H1 (cell line): ENCODE data around the gene AGAP1. TPM values are rescaled to one million over a fixed set of nuclear protein-coding genes. Genes with fewer than 3 reads are reported as not detected.

Source experiments
- CTCF ChIA-PET: fragments of 300-600 bp; sonication (Branson Sonifier 250); formaldehyde crosslinking; loops from one replicate; lab custom pipeline; 2021; ENCODE audit not compliant: partially characterized antibody; lab: Charles Lee
- POLR2A ChIA-PET: fragments of 300-600 bp; sonication (Branson Sonifier 250); formaldehyde crosslinking; loops from one replicate; lab custom pipeline; 2021; ENCODE audit warnings: inconsistent platforms; ENCODE audit not compliant: partially characterized antibody; lab: Charles Lee
- DNase-seq, 2 experiments: peaks; one replicate each; pipeline versions ENCODE4 v3.0.0 to v3.0.0-alpha.2; 2010 to 2022; ENCODE audit warnings: low spot score in 2 of 2, low read depth in 1 of 2, mixed read lengths in 1 of 2
- FAIRE-seq: peaks from 2 replicates; lab custom pipeline; 2011; peaks lifted over from hg19 to GRCh38; lab: Jason Lieb, UNC
- H2AFZ ChIP-seq: 2 replicates; pipeline ENCODE4 v1.8.1; 2012; ENCODE audit warnings: low read length, inconsistent platforms
- H2AK5ac ChIP-seq: 2 replicates; pipeline ENCODE4 v1.6.1; 2013; ENCODE audit warnings: low read depth, low read length
- H2BK120ac ChIP-seq: replicated peaks from 2 replicates; pipeline ENCODE3; 2013; ENCODE audit warnings: low read depth, low read length, inconsistent platforms
- H2BK12ac ChIP-seq: 2 replicates; pipeline ENCODE4 v1.6.1; 2013; ENCODE audit warnings: low read depth, low read length
- H2BK15ac ChIP-seq: 2 replicates; pipeline ENCODE4 v1.6.1; 2013; ENCODE audit warnings: low read length
- H2BK20ac ChIP-seq: 2 replicates; pipeline ENCODE4 v1.6.1; 2013; ENCODE audit warnings: low read length
- H2BK5ac ChIP-seq: 2 replicates; pipeline ENCODE4 v1.6.1; 2013; ENCODE audit warnings: low read depth, low read length
- H3K14ac ChIP-seq: 2 replicates; pipeline ENCODE4 v1.6.1; 2013; ENCODE audit warnings: inconsistent platforms; ENCODE audit not compliant: insufficient read length
- H3K18ac ChIP-seq: 2 replicates; pipeline ENCODE4 v1.6.1; 2013; ENCODE audit warnings: low read length; ENCODE audit errors: extremely low read depth
- H3K23ac ChIP-seq: 2 replicates; pipeline ENCODE4 v1.6.1; 2013; ENCODE audit warnings: inconsistent platforms; ENCODE audit not compliant: insufficient read length
- H3K23me2 ChIP-seq: 2 replicates; pipeline ENCODE4 v1.6.1; 2013; ENCODE audit warnings: low read depth, low read length
- H3K27ac ChIP-seq: 2 replicates; pipeline ENCODE4 v1.6.1; 2011; ENCODE audit warnings: low read depth, low read length, inconsistent platforms
- H3K27me3 ChIP-seq, 4 experiments: replicated peaks in 1 of 4; 1 replicate in 1 of 4; 2 replicates in 3 of 4; pipeline versions ENCODE4 v1.6.1 to v1.8.1; 2011 to 2013; ENCODE audit warnings: low read length in 3 of 4, mild to moderate bottlenecking in 3 of 4, inconsistent platforms in 2 of 4, mixed read lengths in 2 of 4, moderate library complexity in 1 of 4; ENCODE audit not compliant: control insufficient read depth in 3 of 4, insufficient read depth in 3 of 4; ENCODE audit errors: extremely low read depth in 1 of 4
- H3K36me3 ChIP-seq, 4 experiments: 2 replicates each; pipeline versions ENCODE4 v1.6.1 to v1.8.1; 2011 to 2013; ENCODE audit warnings: mild to moderate bottlenecking in 4 of 4, low read length in 3 of 4, moderate library complexity in 2 of 4, control low read depth in 1 of 4, inconsistent platforms in 1 of 4; ENCODE audit not compliant: insufficient read depth in 4 of 4, control insufficient read depth in 2 of 4
- H3K4ac ChIP-seq: replicated peaks from 2 replicates; pipeline ENCODE3; 2013; ENCODE audit warnings: low read length, low read depth, mixed read lengths, inconsistent platforms; ENCODE audit not compliant: insufficient read length
- H3K4me1 ChIP-seq, 4 experiments: replicated peaks in 1 of 4; 1 replicate in 1 of 4; 2 replicates in 3 of 4; pipeline versions ENCODE4 v1.6.1 to v1.8.1; 2011 to 2013; ENCODE audit warnings: low read length in 3 of 4, inconsistent platforms in 2 of 4, mixed read lengths in 1 of 4; ENCODE audit not compliant: insufficient read depth in 4 of 4, control insufficient read depth in 3 of 4
- H3K4me2 ChIP-seq, 2 experiments: 2 replicates each; pipeline versions ENCODE4 v1.6.1 to v1.8.1; 2011 to 2013; ENCODE audit warnings: low read depth in 2 of 2, low read length in 2 of 2, control low read depth in 1 of 2, inconsistent platforms in 1 of 2, mild to moderate bottlenecking in 1 of 2; ENCODE audit not compliant: insufficient read depth in 1 of 2
- H3K4me3 ChIP-seq, 4 experiments: fragments of 200-600, 300-600 bp in 1 of 4; sonication (generic), shearing (Covaris generic), sonication (Bioruptor Twin) in 1 of 4; 2 replicates each; pipeline versions ENCODE4 v1.5.1 to v1.8.1; 2011 to 2016; ENCODE audit warnings: low read length in 4 of 4, low read depth in 3 of 4, control low read depth in 2 of 4, inconsistent platforms in 2 of 4, mild to moderate bottlenecking in 2 of 4, mixed read lengths in 1 of 4, moderate library complexity in 1 of 4; ENCODE audit not compliant: insufficient read depth in 2 of 4; ENCODE audit errors: extremely low read depth in 1 of 4
- H3K56ac ChIP-seq: replicated peaks from 2 replicates; pipeline ENCODE3; 2013; ENCODE audit warnings: low read depth, mild to moderate bottlenecking, mixed read lengths, low read length, inconsistent platforms; ENCODE audit not compliant: insufficient read length
- H3K79me1 ChIP-seq: 2 replicates; pipeline ENCODE4 v1.6.1; 2013; ENCODE audit warnings: low read depth, low read length, control low read depth
- H3K79me2 ChIP-seq, 2 experiments: 2 replicates each; pipeline versions ENCODE4 v1.6.1 to v1.8.1; 2012 to 2013; ENCODE audit warnings: low read length in 2 of 2, mild to moderate bottlenecking in 2 of 2, inconsistent platforms in 1 of 2; ENCODE audit not compliant: insufficient read depth in 2 of 2, control insufficient read depth in 1 of 2
- H3K9ac ChIP-seq, 4 experiments: replicated peaks in 1 of 4; 1 replicate in 1 of 4; 2 replicates in 3 of 4; pipeline versions ENCODE4 v1.6.1 to v1.8.1; 2011 to 2013; ENCODE audit warnings: low read depth in 3 of 4, low read length in 3 of 4, control low read depth in 2 of 4, mild to moderate bottlenecking in 2 of 4, moderate library complexity in 2 of 4, inconsistent platforms in 1 of 4; ENCODE audit errors: extremely low read depth in 1 of 4
- H3K9me3 ChIP-seq, 2 experiments: 2 replicates each; pipeline versions ENCODE4 v1.6.1 to v1.8.1; 2012 to 2013; ENCODE audit warnings: mild to moderate bottlenecking in 2 of 2, moderate library complexity in 2 of 2, control low read depth in 1 of 2, inconsistent platforms in 1 of 2, low read depth in 1 of 2, low read length in 1 of 2, mixed read lengths in 1 of 2; ENCODE audit not compliant: insufficient read depth in 2 of 2
- H4K20me1 ChIP-seq, 2 experiments: replicated peaks in 1 of 2; 2 replicates each; pipeline versions ENCODE3 to v1.8.1; 2011 to 2013; ENCODE audit warnings: inconsistent platforms in 2 of 2, low read length in 2 of 2, mild to moderate bottlenecking in 1 of 2; ENCODE audit not compliant: insufficient read depth in 2 of 2, control insufficient read depth in 1 of 2
- H4K5ac ChIP-seq: 2 replicates; pipeline ENCODE4 v1.6.1; 2013; ENCODE audit warnings: low read length, low read depth, mixed read lengths, inconsistent platforms; ENCODE audit not compliant: insufficient read length
- H4K8ac ChIP-seq: 2 replicates; pipeline ENCODE4 v1.8.0; 2013; ENCODE audit warnings: mild to moderate bottlenecking, moderate library complexity, low read length, inconsistent platforms; ENCODE audit not compliant: insufficient read depth; ENCODE audit errors: extremely low read depth
- H4K91ac ChIP-seq: replicated peaks from 2 replicates; pipeline ENCODE3; 2013; ENCODE audit warnings: low read length, mixed read lengths, inconsistent platforms; ENCODE audit not compliant: insufficient read length
- CHD2 ChIP-seq: IDR thresholded peaks from 2 replicates; pipeline ENCODE4 v1.6.1; 2012; ENCODE audit warnings: low read length, improper control_type of control experiment
- NANOG ChIP-seq: IDR thresholded peaks from 2 replicates; pipeline ENCODE4 v1.6.1; 2011; ENCODE audit warnings: low read length, low read depth, mild to moderate bottlenecking, inconsistent platforms; ENCODE audit not compliant: insufficient read depth, poor library complexity, severe bottlenecking
- POLR2AphosphoS5 ChIP-seq: IDR thresholded peaks from 2 replicates; pipeline ENCODE4 v1.6.1; 2011; ENCODE audit warnings: low read depth, low read length
- POU5F1 ChIP-seq: IDR thresholded peaks from 2 replicates; pipeline ENCODE4 v1.6.1; 2011; ENCODE audit warnings: low read depth, mild to moderate bottlenecking, low read length, moderate library complexity
- RAD21 ChIP-seq, 2 experiments: IDR thresholded peaks in 1 of 2; conservative IDR thresholded peaks in 1 of 2; 2 replicates each; pipeline ENCODE4 v1.6.1; 2011; ENCODE audit warnings: low read depth in 2 of 2, low read length in 2 of 2, improper control_type of control experiment in 1 of 2, inconsistent platforms in 1 of 2, mild to moderate bottlenecking in 1 of 2, moderate library complexity in 1 of 2
- SIRT6 ChIP-seq: IDR thresholded peaks from one replicate; pipeline ENCODE4 v1.7.1; 2012; ENCODE audit warnings: low read length, inconsistent platforms
- SUZ12 ChIP-seq: fragments of 200-600 bp; sonication (generic); IDR thresholded peaks from 2 replicates; pipeline ENCODE4 v1.6.1; 2012; ENCODE audit warnings: mild to moderate bottlenecking, inconsistent platforms, low read length, moderate library complexity, mixed read lengths
- USF2 ChIP-seq: IDR thresholded peaks from 2 replicates; pipeline ENCODE4 v1.6.1; 2011; ENCODE audit warnings: low read length, improper control_type of control experiment
- WGBS, 2 experiments: shearing (Covaris generic) in 1 of 2; methylation state at CpG; one replicate each; pipeline versions ENCODE4 v1.1.6 to v1.1.7; 2013 to 2015; ENCODE audit warnings: low lambda C conversion rate in 2 of 2, mixed read lengths in 2 of 2, inconsistent platforms in 1 of 2, low coverage in 1 of 2, missing lambda C conversion rate in 1 of 2; ENCODE audit not compliant: insufficient replicate concordance in 2 of 2, insufficient coverage in 1 of 2, insufficient read length in 1 of 2; ENCODE audit errors: extremely low coverage in 1 of 2, missing lambda C conversion rate in 1 of 2; 5-methylcytosine and 5-hydroxymethylcytosine counted together
- polyA plus RNA-seq, 7 experiments: library from polyadenylated mRNA; depleted of rRNA in 3 of 7; stranded (reverse) in 5 of 7; unstranded in 2 of 7; fragments of >200 nt in 5 of 7; fragments of 200-250 nt in 2 of 7; gene quantifications; 1 replicate in 5 of 7; 2 replicates in 1 of 7; 4 replicates in 1 of 7; pipeline versions ENCODE4 v1.2.1 to v1.2.3, GENCODE V29; 2011 to 2013; ENCODE audit warnings: missing spikeins in 2 of 7, mixed read lengths in 2 of 7
- total RNA-seq: library from RNA; stranded (reverse); fragmentation: NEBNext Ultra II Directional; extraction: Animal tissue kit (Norgen Biotek cat#: 25700); gene quantifications from 2 replicates; pipeline ENCODE4 v1.2.1, GENCODE V29; 2021
- TF ChIP-seq, protein P1 (sequence below): IDR thresholded peaks from 2 replicates; pipeline ENCODE4 v1.6.1; 2011; ENCODE audit warnings: low read depth, mild to moderate bottlenecking, low read length; ENCODE audit not compliant: insufficient read depth

The AGAP1 gene
- total and polyA plus RNA-seq, 2 of the 8 experiments (the other 6 are each of a cell fraction or from before 2014, with no cell fraction given), result 18.1 to 39.4 TPM

DNA sequence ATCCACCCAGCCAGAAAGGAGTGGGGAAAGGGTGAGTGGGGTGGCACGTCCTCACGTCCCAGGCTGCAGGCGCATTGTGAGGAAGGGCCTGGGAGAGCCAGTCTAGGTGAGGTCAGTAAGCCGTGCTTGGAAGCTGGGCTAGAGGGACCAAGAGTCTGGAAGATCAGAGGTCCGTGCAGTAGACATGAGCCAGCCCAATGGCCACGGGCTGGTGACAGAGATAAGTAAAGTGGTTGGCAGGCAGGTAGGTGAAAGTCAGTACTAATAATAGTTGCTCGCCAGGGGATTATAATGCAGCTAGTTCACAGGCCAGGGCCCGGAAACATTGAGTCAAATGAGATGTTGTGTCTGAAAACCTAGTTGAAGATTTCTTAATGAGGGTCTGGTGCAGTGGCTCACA, 541.1 kb downstream of the AGAP1 start:
- Histone ChIP-seq H3K56ac (no peak overlapping the region), H3K14ac (no peak overlapping the region), H3K27me3 (no peaks in the 10 kb centered on the region), H4K91ac (no peak overlapping the region), H2BK15ac (no peak overlapping the region), H2AK5ac (no peak overlapping the region), H4K5ac (no peak overlapping the region), H3K9me3 (no peaks in the 10 kb centered on the region), H3K23me2 (no peaks in the 10 kb centered on the region), H3K4ac (no peak overlapping the region), H3K79me2 (no peaks in the 10 kb centered on the region; a peak in 1 of 4 replicates), H4K20me1 (no peaks in the 10 kb centered on the region), H2AFZ (no peak overlapping the region), H3K79me1 (no peaks in the 10 kb centered on the region), H3K36me3 (no peaks in the 10 kb centered on the region), H4K8ac (no peak overlapping the region), H3K4me3 (no peak overlapping the region), H2BK20ac (no peak overlapping the region), H3K4me2 (no peak overlapping the region), H3K18ac (peak overlapping the region; percentile 65; the same call in 1 of the 2 replicates), H2BK5ac (no peak overlapping the region), H2BK120ac (no peak overlapping the region), H3K27ac (no peak overlapping the region), H2BK12ac (no peak overlapping the region), H3K9ac (no peak overlapping the region), H3K4me1 (peaks cover 0 to 4% (median 0%) of the 10 kb centered on the region in 4 experiments; a peak in 2 of 7 replicates), H3K23ac (no peak overlapping the region)
- ChIA-PET POLR2A (no interaction called here), CTCF (no interaction called here)
- no peak for DNase-seq
- FAIRE-seq, result no peak
- WGBS, 2 experiments, result 75% methylated on average over 8 of the region's 8 CpGs; no CpG with 5 or more reads in 1 of the 2 experiments
- TF ChIP-seq, protein P1, sequence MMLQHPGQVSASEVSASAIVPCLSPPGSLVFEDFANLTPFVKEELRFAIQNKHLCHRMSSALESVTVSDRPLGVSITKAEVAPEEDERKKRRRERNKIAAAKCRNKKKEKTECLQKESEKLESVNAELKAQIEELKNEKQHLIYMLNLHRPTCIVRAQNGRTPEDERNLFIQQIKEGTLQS, result no peak
- no peak for TF ChIP-seq SIRT6
- no peak for TF ChIP-seq POU5F1
- TF ChIP-seq POLR2AphosphoS5, result no peak
- no peak for TF ChIP-seq SUZ12
- no peak for TF ChIP-seq USF2
- TF ChIP-seq RAD21 (IDR thresholded peaks at IDR 0.05 in 1 of 2, conservative IDR thresholded peaks at IDR 0.05 in 1 of 2; ENCODE audit: low read depth in 2 of 2, low read length in 2 of 2), result no peak
- no peak for TF ChIP-seq CHD2
- no peak for TF ChIP-seq NANOG
